GM19035 (cell line): Measurements from ENCODE around the gene CNTNAP2.

Experiments
- ATAC-seq: cut with Tn5 transposase; IDR thresholded peaks from one replicate; pipeline ENCODE4 v1.9.1; 2021; ENCODE audit not compliant: unreplicated experiment

Gene CNTNAP2

DNA sequence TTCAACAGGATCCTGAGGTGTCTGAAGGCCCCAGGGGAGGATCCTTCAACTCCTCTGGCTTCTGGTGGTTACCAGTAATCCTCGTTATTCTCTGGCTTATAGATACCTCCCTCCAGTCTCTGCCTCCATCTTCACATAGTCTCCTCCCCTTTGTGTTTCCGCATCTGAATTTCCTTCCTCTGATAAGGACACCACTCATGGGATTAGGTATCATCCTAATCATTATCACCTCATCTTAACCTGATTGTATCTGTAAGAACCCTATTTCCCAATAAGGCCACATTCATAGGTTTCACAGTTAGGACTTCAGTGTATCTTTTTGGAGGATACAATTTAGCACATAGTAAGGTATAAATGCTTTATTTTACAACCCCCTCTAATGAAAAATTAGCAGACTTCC, 1189.2 kb downstream of the CNTNAP2 start:
- no peak for ATAC-seq

DNA sequence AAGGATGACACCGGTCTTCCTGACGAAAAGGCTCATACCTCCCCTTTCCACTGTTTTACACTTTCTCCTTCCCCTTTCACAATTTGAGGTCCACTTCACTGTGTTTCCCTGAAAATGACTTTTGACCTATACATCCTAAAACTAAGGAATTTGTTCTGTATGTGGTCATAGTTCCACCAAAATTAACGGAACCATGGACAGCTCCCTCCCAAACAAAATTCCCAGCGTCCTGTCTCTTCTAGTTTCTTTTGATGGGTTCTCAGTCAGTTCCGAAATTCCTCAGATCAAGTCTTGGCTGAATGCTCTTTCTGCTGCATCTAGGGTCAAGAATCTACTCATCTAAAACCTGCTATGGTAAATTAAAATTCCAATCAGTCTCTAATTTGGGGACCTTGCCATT, 1191.9 kb downstream of the CNTNAP2 start:
- ATAC-seq: no peak

DNA sequence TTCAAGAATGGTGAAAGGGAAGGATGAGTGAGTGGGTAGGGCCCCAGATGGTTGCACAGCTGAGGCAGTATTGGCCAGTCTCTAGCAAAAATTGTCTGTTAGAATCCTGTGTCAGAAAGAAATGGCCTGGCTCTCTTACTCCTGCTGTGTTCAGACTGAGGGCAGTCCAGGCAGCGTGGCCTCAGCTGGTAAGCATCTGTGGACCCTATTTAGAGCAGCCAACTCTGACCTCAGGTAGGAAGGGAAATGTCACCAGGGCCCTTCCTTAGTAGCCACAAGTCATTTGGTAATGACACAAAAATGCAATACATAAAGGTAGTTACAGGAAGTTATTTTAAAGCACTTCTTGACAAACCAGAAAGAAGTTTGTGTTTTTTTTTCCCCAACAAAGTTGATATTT, 1194.7 kb downstream of the CNTNAP2 start:
- no peak for ATAC-seq

DNA sequence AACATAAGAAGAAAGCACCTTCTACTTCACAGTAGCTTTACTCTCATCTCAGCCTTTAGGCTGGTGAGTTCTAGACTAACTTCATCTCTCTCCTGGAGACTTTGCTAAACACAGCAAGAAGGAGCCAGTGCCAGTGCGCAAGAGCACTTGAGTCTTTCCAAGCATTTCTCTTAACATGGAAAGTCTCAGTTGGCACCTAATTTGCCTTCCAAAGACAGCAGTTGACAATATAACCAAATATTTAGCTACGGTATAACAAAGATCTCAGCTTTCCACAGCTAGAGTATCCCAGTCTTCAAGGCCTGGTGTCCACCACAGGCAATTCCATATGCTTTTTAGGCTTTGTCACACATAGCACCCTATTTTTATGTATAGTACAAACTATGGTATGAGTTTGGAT, 1204.9 kb downstream of the CNTNAP2 start:
- ATAC-seq: no peak

DNA sequence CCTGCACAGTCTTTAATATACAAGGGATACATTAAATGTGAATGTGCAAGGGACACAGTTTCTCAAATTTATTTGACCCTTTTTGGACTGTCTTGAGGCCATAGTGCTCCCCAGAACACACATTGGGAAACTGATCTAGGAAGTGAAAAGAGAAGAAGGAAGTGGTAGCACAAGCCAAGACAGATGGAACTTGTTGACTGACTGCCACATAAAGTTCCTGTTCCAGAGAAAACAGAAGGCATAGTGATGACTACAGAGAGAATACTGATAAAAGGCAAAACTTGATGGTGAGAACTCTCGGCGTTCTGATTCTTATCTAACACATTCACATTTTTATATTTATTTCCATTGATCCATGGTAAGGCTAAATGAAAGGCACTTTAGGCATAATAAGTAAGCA, 1216.4 kb downstream of the CNTNAP2 start:
- ATAC-seq: no peak

DNA sequence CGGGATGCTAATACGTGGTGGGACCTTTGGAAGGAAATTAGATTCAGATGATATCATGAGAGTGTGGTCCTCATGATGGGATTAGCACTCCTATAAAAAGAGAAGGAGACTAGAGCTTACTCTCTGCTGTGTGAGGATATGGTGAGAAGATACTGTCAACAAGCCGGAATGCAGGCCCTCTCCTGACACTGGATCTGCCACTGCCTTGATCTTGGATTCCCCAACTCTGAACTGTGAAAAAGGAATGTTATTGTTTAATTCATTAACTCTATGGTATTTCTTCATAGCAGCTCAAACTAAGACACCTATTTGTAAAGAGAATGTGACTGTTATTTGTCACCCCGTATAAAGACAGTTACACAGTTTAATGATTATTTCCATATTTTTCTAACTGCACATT, 1246.5 kb downstream of the CNTNAP2 start:
- ATAC-seq: no peak

DNA sequence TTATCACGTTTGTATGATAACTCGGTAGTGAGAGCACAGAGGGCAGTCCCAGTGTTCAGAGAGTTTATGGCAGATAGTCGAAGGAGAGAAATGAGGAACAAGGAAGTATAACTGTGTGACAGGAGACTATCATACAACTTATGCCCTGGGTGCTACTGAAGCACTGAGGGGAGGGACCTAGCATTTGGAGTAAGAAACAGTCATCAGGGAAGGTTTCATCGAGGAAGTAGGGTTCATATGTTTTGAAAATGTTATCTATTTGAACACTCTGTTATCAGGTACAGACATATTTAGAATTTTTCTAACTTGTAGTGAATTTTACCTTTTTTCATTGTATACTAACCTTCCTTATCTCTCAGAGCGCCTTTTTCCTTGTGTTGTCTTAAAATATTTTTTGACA, 1259.6 kb downstream of the CNTNAP2 start:
- no peak for ATAC-seq

DNA sequence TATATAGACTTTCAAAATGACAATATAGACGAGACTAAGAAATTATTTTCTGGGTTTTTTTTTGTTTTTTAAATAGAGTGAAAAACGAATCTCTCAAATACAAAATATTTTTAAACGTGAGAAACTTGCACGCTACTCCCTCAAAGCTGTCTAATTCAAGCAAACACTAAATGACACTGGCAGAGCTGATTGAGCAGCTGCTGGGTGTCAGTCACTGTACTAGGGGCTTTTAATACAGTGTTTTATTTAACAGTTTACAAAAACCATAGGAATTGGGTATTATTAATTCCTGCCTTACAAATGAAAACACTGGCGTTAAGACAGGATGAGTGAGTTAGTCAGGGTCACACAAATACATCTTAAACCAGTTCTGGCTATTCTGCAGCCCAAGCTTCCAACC, 1264.3 kb downstream of the CNTNAP2 start:
- ATAC-seq: no peak

DNA sequence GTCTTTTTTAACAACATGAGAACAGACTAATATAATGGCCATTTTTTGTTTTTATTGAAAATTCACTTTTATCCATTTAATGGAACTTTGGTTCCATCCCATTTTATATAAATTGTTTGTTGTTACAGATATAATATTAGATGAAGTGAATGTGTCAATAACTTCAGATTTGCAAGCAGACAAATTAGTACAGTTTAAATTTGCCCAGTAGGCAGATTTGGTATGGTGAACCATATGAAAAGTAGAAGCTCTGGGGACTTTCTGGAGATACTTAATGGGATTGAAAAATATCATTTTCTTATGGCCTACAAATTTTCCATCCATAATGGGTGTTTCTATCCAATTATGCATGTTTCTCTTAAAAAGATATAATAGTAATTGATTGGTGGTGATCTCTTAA, 1277.7 kb downstream of the CNTNAP2 start:
- no peak for ATAC-seq

DNA sequence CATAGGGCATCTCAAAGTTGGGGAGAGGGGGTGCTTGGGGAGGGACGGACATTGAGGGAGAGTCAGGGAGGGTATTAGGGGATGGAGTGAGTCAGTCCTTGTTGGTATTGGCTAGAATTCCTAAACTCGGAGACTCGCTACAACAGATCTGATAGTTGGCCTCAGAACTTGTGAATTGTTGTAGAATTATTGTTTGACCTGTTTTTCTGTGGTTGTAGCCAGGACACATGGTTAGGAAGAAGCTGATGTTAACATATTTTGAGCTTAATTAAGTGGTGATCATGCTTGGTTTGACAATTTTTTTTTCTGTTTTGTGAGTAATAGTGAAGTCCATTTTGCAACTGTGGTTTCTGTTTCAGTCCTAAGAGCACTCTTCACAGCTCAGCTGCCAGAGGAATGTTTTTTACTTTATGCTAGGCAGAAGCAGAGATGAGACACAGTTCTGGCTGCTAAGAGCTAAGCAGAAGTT, 1283.7 kb downstream of the CNTNAP2 start:
- no peak for ATAC-seq

DNA sequence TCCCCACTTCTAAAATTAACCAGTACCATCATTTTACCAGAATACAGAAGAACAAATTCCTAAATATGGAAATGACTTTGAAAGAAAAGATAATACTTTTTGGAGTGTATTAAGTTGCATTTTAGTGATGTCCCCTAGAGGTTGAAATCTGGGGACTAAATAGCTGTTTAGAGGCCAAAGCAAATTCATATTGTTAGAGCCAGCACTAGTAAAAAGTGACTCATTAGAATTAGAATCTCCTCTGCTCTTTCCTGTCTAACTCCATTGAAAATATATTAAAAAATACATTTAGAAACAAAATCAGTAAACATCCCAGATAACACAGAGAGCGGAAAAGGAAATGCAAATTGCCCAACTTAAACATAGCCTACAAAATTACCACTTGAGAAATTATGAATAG, 1284.3 kb downstream of the CNTNAP2 start:
- ATAC-seq: no peak

DNA sequence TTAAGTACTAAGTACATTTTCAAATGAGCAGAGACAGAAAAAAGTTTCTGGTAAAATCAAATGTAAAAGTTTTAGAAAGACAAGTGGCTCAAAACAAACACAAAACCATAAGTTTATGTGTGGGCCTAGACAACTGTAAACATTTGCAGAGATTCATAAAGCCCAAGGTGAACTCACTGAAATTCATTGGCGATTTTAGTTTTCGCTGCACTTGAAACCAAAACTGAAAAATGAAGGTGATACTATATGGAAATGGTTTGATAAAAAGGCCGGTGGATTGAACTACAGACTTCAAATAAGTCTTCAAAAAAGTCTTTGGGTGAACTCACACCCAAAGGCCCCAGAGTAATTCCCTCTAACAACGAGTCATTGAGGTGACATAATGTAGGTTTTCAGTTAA, 1289.0 kb downstream of the CNTNAP2 start:
- ATAC-seq: no peak

DNA sequence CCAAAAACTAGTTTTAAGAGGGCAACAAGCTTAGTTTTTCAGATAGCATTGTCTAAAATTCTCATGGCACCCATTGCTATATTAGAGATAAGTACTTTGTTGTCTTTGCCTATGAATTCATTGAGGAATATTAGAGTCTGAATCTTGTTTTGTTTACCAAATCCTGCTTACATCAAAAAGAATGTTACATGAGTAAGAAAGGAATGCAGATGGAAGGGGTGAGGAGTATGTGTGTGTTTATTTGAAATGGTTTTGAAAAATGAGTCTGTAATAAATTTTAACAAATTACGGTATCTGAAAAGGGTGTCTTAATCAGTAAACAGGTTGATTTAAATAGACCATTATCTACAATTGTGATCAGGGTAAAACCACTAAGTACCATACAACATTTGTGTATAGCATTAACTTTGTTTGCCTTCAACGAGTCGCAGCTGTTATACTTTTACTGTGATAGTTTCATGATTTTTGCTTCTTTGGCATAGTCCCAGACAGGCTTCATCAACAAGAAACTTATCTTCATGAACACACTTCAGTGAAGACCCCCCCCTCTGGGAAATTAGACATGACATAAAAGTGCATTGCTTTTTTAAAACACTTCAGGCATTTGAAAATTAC, 1290.0 kb downstream of the CNTNAP2 start:
- ATAC-seq: no peak

DNA sequence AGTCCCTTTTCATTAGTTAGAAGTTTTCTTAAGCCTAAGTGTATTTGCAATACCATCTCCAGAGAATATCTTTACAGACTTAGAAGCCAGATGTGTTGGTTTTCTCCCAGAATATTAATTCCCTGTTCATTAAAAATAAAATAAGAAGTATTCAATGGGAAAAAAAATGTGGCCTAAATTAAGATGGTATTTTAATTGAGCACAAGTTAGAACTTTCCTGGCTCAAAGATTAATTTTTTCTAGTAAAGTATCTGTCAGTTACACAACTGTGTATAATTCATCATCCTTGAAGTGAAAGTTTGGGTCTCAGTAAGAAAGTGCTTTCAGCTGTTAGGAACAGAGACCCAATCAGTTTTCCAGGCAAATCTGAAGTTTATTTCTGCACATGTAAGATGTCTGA, 1294.5 kb downstream of the CNTNAP2 start:
- no peak for ATAC-seq

DNA sequence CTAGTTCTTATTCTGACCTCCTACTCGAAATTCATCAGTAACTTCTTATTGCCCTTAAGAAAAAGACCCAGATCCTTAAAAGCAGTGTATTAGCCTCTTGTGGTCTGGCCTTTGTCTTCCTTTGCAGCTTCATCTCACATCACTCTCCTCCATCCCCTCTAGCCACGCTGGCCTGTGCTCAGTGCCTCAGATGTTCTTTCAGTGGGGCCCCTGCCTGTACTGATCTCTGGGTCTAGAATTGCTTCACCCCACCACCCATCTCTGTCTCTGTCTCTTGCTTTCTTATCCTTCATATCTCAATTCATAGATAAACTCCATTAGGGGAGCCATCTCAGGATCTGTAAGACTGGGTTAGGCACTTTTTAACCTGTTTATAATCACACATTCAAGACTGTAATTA, 1295.5 kb downstream of the CNTNAP2 start:
- ATAC-seq: no peak

DNA sequence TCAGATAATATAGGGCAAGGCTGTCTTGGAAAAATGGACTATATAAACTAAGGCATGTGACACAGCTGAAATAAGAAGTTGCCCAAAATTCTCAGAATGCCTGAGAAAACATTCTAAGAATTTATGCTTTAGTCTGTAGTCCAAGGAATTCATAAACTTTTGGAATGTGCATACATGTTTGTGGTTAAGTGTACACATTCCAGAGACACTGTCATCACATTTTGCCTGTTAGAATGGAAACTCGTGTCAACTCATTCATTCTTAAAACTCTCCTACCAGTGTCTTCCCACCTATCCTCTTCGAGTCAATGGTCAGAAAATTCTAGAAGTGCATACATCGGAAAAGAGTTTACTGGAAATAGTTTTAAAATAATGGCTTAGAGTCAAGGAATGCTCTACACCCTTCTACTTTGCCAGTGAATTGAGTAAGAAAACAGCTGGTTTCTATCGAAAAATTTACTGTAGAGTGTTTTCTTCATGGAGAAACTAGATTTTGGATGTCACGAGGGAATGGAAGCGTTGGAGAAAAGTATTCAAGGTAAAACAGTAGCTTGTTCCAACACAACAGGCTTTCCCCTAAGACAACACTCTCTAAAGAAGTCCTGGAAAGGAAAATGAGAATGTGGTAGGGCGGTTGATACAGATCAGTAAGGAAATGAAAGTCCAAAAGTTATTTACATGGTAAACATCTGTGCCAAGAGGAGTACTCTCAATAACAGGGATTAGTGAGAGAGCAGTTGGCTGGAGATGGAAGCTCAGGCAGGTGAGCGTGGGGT, 1296.4 kb downstream of the CNTNAP2 start:
- no peak for ATAC-seq

DNA sequence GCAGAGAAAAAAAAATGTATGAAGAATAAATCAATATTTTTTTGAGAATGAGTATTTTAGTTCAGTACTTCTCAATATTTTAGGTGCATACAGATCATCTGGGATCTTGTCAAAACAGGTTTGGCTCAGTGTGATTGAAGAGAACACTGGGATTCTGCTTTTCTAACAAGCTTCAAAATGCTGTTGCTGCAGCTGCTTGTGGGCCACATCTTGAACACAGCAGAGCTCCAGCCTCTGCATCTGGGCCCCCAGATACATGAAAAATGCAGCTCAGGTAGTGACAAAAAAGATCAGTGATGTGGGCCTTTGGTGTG, 1296.9 kb downstream of the CNTNAP2 start:
- no peak for ATAC-seq

DNA sequence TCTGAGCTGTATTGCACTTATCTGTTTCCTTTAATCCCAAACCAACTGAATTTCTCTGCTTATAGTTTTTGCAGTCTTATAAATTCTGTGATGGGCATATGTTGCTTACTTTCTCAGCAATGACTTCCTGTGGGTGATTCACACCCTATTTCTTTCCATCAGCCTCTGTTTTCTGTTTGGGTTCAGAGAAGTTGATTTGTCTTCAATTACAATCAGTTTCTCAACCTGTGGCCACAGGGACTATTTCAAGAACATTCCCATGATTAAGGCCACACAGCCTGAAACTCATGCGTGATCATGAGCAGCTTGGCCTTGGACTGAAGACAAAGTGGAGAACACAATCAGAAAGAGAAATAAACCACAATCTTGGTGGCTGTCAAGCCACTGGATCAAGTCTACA, 1299.4 kb downstream of the CNTNAP2 start:
- ATAC-seq: no peak

DNA sequence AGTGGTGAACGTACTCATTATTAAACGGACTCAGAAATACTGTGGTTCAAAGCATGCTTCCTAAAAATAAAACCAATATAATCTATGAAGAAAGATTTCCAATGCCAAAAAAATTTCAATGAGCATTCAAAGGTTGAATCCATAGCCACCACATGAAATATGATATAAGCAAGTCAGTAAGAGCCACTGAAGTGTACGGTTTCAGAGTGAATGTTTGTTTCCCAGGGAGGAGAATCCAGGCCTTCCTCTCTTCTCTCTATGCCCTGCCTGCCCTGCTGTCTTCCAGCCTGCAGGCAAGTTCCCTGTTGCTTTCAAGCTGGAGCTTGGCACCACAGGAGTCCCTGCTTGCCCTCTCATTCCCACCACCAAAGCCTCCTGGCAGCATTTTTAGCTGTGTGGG, 1302.4 kb downstream of the CNTNAP2 start:
- ATAC-seq: no peak

DNA sequence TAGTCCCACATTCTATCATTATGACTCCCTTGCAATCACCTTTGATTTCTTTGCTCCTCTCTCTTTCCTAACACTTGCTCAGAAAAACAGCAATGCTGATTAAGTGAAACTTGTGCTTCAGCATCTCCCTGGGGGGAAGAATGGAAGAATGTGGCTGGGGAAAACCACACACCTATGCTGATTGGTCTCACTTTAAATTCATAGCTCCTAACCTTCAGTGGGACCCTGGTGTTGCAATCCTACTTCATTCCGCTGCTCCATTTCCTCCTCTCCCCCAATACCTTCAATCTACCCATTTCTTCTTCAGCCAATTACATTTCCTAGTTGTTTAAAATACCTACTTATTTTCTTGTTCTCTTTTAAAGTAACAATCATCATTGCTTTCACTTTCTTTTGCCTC, 1307.3 kb downstream of the CNTNAP2 start:
- ATAC-seq: no peak

DNA sequence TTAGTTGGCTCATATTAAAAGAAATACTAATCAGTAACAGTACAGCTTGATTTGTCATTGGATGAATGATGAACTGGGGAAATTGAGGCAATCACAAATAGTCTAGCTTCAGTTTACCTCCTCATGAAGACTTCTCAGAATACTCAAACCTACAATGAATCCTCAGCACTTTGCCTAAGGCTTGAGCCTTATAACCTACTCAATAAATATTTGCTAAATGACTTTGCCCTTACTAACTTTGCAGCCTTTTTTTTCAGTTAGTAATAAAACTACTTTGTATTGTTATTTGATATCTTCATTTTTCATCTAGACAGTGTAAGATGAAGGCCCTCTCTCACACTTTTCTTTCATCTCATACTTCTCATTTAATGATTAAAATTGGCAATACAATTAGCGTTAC, 1311.5 kb downstream of the CNTNAP2 start:
- ATAC-seq: no peak

DNA sequence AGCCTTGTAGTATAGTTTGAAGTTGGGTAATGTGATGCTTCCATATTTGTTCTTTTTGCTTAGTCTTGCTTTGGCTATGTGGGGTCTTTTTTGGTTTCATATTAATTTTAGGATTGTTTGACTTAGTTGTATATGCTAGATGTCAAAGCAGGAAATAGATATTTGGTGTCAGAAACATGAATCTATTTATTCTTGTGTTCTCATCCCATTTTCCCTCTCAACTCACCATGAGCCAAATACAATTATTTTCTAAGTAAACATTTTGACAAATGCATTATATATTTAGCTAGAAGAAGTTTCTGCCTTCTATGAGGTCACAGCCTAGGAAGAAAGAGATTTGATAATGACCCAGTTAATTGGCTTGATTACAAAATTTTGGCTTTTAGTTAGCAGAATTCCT, 1313.4 kb downstream of the CNTNAP2 start:
- ATAC-seq: no peak

DNA sequence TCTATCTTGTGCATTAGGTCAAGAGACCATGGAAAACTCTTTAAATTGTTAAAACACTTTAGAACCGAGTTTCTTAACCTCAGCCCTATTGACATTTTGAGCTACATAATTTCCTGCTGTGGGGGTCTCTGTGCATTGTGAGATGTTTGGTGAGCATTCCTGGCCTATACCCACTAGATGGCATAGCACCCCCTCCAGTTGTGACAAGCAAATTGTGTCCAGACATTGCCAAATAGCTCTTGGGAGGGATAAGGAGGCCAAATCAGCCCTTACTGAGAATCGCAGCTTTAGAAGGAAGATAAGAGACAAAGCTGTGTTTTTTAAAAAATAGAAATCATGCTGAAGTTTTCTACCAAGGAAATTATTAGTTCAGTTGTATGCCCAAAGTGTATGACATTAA, 1315.5 kb downstream of the CNTNAP2 start:
- ATAC-seq: no peak
